CD4-positive, alpha-beta T cell treated with Interleukin-17A for 4 hours (primary cell): Measurements from ENCODE around the gene ZDHHC11B.
"Not testable (repeated sequence)": the region's sequence is repeated elsewhere in the genome, so short reads cannot be mapped to it uniquely, and the experiment has no call there.

ENCODE experiments used
- DNase-seq: peaks from one replicate; pipeline ENCODE4 v3.0.0-alpha.2; 2020; ENCODE audit warnings: mixed read lengths

Gene ZDHHC11B

DNA sequence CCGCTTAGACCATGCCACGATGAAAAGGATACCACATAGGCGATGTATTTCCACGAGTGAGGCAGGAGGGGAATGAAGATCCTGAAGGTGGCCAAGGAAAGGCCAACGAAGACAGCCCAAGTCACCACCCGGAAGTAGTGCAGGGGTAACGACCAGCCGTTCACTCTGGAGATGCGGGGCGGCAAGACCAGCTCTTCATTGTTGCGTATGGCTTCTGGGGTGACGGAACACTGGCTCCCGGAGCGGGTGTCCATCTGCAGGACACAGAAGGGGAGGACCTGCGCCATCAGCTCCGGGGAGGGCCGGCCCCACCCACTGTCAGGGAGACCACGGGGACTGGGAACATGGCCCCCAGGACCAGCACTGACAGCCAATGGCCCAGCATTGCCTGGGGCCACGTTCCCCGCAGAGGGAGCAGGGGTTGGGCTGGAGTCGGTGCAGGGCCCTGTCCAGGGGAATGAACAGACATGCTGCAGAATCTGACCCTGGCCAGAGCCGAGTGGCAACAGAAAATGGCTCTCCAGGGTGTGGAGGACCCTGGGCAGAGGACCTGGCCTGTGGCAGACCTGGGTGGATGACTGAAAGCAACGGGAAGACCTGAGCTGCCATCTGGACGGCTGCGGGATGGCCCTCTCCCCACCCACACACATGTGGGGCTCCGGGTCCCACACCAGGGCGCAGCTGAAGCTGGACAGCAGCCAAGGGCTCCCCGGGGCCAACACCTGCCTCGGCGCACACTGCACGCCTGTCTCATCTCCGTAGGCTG, 17.7 kb downstream of the ZDHHC11B start:
- DNase-seq: no peak

DNA sequence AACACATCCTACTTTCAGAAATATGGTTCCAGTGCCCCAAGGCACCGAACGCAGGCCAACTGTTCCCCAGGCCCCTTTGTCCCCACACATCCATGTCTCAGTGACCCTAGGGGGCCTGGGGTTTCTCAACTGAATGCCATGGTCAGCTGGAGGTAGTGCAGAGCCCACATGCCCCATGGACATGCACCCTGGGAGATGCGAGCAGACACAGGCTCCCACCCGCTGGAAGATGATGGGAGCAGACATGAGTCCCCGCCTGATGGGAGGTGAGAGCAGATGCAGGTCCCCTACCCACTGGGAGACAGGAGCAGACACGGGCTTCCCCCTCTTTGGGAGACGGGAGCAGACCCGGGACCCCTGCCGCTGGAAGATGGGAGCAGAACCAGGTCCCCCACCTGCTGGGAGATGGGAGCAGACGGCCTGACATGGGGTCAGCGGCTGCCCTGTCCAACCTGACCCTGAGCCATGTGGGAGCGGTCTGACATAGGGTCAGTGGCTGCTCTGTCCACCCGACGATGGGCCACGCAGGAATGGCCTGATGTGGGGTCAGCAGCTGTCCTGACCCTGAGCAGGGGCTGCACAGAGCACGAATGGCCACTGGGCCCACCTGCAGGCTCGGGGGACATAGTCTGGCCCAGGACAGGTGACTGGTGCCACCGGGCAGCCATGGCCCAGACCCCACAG, 18.4 kb downstream of the ZDHHC11B start:
- no peak for DNase-seq

DNA sequence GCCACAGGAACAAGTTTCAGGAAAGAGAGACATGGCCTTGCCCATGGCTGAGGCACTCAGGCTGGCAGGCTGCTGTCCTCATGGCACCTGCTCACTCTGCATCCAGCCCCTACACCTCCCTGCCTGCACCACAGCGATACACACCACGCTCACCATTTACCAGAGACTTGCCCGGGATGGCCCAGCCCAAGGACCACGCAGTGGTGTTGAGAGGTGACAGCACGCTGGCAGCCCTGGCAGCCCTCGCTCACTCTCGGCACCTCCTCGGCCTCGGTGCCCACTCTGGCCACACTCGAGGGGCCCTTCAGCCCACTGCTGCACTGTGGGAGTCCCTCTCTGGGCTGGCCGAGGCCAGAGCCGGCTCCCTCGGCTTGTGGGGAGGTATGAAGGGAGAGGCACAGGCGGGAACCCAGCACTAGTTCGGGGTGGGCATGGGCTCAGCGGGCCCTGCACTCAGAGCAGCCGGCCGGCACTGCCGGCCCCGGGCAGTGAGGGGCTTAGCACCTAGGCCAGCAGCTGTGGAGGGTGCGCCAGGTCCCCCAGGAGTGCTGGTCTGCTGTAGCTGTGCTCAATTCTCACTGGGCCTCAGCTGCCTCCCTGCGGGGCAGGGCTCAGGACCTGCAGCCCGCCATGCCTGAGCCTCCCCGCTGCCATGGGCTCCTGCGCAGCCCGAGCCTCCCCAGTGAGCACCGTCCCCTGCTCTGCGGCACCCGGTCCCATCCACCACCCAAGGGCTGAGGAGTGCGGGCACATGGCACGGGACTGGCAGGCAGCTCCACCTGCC, 20.3 kb downstream of the ZDHHC11B start:
- no peak for DNase-seq

DNA sequence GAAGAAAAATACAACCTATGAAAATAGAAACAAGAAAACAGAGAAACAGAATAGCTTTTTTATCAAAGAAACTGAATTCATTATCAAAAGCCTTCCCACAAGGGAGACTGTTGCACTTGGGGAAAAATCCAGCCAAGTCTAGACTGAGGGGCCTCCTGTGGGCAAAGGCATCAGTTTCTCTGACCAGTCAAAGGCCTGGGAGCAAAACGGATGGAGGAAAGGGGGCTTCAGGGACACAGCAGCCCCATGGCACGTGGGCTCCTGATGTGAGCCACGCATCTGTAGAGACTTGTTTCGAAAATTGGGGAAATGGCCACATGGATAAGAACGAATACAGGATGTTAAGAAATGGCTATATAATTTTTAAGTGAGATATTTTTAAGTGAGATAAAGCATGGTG, 21.1 kb downstream of the ZDHHC11B start:
- DNase-seq: no peak

DNA sequence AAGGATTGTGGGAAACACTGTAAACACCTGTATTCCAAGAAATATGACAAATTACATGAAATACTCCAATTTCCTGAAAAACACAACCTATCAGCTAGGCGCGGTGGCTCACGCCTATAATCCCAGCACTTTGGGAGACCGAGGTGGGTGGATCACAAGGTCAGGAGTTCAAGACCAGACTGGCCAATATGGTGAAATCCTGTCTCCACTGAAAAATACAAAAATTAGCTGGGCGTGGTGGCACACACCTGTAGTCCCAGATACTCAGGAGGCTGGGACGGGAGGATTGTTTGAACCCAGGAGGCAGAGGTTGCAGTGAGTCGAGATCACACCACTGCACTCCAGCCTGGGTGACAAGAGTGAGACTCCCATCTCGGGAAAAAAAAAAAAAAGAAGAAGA, 21.5 kb downstream of the ZDHHC11B start:
- not testable (repeated sequence) for DNase-seq

DNA sequence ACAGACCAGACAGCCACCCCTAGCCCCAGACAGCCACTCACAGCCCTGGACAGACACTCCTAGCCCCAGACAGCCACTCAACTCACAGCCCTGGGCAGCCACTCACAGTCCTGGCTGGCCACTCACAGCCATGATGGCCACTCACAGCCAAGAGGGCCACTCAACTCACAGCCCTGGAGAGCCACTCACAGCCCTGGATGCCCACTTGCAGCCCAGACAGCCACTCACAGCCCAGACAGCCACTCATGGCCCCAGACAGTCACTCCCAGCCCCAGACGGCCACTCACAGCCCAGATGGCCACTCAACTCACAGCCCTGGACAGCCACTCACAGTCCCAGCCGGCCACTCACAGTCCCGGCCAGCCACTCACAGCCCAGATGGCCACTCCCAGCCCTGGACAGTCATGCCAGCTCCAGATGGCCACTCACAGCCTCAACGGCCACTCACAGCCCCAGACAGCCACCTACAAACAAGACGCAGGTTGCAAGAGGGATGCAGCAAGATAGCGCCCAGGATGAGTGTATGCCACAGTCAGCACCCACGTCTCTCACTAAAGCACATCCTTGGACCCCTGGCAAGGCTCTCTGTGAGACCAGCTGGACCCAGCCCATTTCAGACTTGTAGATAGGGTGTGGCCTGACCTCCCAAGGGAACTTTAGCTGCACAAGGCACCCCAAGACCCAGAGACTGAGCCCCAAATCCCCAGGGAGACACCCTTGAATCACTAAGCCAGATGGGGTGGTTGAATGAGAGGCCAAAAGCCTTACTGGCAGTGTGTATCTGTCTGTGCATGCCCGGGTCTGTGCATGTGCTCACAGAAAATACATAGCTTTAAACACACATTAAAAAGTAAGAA, 22.4 kb downstream of the ZDHHC11B start:
- no peak for DNase-seq

DNA sequence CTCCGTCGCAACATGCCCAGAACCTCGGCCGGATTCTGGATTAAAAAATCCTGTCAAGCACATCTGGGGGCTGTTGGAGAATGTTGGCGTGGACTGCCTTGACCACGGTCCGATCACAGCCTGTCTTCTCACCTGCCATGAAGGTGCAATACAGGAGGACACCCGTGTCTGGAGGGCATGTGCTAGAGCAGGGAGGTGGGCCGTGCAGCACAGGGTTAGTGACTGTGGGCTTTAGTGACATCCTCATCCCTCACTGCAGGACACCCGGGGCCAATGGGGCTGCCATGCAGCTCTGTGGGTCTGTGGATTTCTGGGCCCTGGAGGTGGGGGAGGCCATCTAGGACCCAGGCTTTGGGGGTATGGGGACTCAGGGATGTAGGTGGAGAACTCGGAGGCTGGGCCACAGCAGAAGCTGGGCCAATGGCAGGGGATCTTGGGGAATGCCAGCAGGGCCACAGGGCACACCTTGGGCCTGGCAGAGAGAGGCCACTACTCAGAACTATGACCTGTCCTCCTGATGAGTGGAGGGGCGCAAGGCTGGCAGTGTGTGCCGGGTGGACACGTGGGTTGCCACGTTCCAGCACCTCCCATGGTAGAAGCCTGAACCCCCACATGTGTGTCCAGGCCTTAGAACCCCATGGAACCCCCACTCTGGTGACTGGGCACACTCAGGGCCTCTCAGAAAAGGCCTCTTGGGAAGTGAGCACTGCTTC, 23.3 kb downstream of the ZDHHC11B start:
- no peak for DNase-seq

DNA sequence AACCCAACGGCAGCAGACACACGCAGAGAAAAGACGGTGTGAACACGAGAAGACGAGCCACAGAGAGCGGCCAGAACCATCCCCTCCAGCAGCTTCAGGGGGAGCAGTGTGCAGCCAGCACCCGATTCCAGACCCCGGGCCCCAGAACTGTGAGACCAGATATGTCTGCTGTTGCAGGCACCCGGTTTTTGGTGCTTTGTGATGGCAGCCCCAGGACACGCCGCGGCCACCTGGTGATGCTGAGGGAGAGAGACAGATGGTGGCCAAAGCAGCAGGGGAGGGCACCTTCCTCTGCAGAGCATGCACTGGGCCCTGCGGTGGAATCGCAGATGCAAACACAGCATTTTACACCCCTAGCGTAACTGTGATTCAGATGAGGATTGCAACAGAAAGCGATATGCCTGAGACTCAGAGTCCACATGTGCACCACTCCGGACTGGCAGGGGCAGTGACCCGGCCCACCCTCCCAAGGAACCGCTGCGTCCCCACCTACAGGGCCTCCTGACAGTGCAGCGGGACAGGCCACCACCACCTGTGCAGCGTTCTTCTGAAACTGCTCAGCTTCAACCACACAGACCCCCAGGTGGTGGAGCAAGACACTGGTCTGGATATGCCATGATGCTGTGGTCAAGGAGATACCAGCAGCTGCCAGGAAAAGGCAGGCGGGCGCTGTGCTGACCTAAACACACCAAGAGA, 24.0 kb downstream of the ZDHHC11B start:
- DNase-seq: no peak

DNA sequence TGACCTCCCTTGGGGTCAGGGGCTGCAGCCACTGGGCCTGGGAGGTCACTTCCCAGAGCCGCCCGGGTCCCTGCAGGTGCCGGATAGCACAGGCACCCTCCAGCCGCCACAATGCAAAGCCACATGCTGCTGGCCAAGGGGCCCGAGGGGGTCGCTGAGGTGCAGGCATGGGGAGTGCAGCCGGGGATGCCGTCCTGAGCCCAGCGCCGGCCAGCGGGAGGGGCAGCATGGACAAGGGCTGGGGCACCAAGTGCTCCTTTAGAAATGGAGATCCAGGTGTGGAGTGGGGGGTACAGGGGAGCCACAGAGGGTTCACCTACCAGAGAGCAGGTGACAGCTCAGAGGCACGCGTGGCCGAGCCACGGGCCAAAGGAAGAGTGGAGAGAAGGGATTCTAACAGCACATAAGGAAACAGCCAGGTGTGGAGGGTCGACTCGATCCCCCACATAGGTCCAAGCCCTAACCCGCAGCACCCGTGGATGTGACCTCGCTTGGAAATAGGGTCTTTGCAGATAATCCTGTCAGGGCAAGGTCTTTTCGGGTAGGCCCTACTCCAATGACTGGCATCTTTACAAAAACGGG, 24.7 kb downstream of the ZDHHC11B start:
- DNase-seq: no peak

DNA sequence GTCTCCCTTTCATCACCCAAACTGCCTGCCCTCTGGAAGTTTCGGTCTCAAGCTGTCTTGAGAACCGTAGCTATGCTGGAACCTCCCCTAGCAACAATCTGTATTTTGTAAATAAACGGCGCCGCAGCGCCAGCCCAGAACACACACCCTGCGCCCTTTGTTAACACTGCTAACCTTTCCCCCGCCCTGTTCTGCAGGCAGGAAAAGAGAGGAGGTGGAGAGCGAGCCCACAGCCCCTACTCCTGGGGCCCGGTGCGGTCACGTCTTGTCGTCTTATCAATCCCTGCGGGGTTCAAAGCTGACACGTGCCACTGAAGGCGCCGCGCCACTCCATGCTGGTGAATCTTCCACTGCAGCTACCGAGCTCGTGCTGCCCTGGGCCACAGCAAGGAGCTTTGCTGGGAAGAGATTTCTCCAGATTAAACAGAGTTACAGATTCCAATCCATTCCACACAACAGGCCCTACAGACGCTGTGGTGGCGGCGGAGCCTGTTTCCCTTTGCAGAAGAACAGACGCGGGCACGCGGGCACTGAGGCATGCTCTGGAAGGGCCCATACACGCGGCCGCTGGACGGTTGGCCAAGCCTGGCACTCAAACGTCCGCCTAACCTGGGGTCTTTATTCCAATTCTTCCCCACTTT, 25.3 kb downstream of the ZDHHC11B start:
- peak; percentile 56 for DNase-seq

DNA sequence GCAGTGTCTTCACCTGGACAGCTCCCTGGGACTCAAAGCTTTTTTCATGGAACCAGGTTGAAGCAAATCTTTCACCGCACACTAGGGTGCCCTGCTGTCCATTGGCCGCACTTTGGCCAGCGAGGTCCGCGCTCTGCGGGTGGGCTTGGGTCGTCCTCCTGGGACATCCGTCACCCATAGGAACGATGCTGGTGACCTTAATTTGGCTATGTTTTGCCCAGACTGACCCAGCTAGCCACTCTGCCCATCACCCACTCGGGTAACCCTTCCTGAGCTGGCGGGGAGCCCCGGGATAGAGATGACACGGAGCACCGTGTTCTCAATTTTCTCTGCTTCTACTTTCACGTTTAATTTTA, 25.9 kb downstream of the ZDHHC11B start:
- DNase-seq: no peak

DNA sequence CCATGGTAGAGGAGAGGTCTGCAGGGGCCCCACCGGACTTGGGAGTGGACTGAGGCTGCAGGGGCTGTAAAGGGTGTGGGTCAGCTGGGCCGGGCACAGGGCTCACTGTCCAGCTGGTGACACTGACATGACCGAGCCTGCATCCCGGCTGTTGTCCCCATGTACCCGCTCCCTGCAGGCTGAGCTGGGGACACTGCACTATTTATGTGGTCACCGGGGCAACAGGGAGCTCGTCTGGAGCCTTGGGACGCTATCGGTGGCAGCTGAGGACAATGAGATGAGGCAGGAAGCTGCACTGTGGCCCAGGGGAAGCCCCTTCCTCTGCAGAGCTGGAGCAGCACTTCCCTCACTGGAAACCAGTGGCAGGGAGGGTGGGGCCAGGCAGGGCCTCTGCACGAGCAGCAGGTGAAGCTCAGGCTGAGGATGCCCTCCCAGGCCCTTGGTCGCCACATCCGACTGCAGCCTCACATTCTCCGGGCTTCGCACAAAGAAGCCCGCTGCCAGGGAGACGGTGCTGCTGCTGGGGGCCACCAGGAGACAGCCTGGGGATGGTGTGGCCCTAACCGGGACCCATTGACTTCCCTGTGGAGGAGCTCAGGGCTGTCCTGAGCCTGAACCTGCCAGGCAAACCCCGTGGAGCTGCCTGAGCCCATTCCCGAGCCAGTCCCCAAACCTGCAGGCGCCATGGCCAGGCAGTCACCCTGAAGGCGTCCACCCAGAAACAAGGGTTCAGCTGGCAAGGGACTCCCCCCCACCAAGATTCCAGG, 26.4 kb downstream of the ZDHHC11B start:
- DNase-seq: peak; percentile 21

DNA sequence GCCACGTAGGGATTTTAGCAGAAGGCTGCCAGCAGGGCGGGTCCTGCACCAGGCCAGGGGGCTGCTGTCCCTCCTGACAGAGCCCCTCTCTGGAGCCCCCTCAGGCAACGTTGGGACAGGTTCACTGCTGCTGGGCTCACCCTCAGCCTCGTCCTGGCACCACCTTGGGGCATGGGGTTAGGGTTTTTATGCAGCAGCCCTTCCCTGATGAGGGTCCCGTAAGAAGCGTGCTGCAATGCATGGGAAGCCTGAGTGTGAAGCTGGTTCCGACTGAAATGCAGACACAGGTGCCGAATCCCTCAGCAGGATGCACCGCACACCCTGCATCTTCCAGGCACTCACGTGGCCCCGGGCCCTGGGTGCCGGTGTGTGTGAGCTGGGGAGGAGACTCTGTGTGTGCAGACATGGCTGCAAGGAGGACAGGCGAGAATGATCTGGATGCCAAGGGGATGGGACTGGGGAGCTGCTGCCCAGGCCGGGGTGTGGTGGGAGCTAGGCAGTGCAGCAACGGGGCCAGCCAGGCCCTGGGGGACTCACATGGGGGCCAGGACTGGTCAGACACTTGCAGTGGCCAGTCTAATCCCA, 27.1 kb downstream of the ZDHHC11B start:
- no peak for DNase-seq

DNA sequence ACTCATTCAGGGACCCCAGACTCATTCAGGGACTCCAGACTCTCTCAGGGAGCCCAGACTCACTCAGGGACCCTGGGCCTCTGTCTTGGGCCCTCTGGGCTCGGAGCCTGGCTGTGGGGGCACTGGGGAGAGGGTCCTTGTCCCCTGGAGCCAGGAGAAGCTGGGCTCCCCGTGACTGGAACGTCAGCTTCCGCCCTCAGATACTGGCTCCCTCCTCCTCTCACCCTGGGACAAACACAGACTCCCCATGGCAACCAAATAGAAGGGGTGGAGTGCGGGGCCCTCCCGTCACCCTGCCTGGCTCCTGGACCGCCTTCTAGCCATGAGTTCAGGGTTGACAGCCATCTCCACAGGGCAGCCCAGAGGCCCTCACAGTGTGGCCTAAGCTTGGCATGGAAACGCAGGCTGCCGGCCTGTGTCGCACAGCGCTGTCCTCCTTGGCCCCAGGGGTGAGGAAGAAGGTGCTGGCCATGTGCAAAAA, 27.6 kb downstream of the ZDHHC11B start:
- DNase-seq: no peak

DNA sequence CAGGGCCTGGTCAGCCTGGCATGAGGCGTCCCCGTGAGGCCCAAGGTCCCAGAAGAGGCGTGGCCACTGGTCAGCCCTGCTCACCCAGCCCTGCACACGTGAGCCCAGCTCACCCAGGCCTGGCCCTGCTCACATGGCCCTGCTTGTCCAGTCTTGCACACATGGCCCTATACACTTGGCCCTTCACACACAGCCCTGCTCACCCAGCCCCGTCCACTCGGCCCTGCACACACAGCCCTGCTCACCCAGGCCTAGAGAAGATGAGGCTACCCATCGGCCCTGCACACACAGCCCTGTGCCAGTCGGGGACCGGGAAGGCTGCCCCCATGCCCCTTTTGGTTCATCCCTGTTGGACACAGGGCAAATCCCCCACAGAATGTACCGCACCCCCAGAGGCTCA, 28.4 kb downstream of the ZDHHC11B start:
- DNase-seq: no peak

DNA sequence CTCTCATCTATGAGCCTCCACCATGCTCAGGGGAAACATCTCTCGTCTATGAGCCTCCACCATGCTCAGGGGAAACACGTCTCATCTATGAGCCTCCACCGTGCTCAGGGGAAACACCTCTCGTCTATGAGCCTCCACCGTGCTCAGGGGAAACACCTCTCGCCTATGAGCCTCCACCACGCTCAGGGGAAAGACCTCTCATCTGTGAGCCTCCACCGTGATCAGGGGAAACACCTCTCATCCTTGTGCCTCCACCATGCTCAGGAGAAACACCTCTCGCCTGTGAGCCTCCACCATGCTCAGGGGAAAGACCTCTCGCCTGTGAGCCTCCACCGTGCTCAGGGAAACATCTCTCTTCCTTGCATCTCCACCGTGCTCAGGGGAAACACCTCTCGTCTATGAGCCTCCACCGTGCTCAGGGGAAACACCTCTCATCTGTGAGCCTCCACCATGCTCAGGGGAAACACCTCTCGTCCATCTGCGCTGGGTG, 30.3 kb downstream of the ZDHHC11B start:
- DNase-seq: not testable (repeated sequence)

DNA sequence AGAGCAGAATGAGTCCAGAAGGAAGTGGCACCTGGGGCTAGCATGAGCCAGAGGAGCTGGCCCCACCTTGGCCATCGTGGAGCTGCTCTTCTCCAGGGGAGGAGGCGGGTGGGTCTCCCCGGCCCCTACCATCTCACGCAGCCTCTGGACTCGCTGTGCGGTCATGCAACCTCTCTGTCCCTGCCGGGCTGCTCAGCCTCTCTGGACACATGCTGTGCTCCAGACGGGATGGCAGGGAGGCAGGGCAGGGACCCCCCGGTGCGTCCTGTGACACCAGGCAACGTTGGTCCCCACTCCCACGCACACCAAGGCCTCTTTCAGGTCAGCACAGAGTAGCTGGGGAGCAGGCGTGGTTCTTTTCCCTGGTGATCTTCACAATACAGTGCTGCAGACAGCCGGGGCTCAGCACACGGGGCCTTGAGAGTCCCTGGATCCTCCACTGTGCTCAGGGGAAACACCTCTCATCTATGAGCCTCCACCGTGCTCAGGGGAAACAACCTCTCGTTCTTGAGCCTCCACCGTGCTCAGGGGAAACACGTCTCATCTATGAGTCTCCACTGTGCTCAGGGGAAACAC, 30.9 kb downstream of the ZDHHC11B start:
- not testable (repeated sequence) for DNase-seq

DNA sequence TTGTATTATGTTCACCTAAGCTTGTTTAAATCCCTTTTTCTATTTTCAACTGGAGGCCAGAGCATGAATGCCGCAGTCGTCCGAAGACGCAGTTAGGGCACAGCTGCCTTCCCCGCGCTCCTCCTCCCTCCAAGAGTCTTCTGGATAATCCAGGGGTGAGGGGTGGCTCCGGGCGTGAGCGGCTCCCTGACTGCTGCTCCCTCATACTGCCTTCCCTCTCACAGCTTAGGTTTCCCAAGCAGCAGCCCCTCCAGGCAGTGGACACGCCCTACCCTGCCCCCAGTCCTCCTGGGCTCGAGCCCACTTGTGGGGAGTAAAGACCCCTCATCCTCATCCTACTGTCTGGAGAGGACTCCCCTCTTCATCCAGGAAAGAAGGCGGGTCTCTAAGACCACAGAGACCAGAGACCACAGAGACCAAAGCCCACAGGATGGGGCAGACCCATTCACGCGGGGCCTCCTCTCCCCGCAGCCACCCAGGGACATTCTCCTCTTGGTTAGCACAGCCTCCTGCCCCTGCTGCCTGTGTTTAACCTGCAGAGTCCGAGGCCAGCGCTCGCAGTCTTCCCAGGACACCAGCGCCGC, 31.9 kb downstream of the ZDHHC11B start:
- DNase-seq: not testable (repeated sequence)
